Activated T-cell treated with anti-CD3 and anti-CD28 coated beads for 1 hour (primary cell): ENCODE data around the gene ORC6.

ENCODE experiments used
- DNase-seq: peaks from one replicate; pipeline ENCODE4 v3.0.0-alpha.2; 2020; ENCODE audit warnings: low read depth

The ORC6 gene

DNA sequence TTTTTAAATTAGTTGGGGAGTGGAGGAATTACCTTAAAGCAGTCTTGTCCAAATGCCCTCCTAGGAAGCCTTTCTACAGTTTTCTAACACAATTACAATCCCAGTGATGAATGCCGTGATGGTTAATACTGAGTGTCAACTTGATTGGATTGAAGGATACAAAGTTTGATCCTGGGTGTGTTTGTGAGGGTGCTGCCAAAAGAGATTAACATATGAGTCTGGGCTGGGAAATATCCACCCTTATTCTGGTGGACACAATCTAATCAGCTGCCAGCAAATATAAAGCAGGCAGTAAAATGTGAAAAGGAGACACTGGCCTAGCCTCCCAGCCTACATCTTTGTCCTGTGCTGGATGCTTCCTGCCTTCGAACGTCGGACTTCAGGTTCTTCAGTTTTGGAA lies 12.2 kb downstream of the ORC6 start:
- DNase-seq: no peak

DNA sequence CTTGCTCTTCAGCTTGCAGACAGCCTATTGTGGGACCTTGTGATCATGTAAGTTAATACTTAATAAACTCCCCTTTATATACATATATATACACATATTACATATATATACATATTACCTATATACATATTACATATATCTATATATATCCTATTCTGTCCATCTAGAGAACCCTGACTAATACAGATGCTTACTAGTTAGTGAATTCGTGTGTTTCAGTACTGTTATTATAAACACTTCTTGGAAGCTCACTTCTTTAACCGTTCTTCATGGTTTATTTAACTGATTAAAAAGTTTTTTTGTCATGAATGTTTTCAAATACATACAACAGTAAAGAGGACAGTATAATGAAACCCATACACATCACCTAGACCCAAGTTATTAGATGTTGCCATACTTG lies 12.6 kb downstream of the ORC6 start:
- no peak for DNase-seq

DNA sequence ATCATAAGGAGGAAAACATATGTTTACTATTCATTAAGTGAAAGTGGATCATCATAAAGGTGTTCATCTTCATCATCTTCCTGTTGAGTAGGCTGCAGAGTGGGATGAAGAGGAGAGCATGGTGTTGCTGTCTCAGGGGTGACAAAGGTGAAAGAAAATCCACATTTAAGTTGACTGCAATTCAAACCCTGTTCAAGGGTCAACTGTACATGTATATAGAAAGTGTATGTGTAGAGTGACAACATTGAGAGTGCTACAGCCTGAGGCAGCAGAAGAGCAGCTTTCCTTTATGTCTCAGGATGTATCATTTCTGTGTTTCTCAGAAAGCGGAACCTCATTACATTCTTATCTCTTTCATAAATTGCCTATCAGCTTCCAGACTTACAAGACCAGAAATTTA lies 17.2 kb downstream of the ORC6 start:
- no peak for DNase-seq

DNA sequence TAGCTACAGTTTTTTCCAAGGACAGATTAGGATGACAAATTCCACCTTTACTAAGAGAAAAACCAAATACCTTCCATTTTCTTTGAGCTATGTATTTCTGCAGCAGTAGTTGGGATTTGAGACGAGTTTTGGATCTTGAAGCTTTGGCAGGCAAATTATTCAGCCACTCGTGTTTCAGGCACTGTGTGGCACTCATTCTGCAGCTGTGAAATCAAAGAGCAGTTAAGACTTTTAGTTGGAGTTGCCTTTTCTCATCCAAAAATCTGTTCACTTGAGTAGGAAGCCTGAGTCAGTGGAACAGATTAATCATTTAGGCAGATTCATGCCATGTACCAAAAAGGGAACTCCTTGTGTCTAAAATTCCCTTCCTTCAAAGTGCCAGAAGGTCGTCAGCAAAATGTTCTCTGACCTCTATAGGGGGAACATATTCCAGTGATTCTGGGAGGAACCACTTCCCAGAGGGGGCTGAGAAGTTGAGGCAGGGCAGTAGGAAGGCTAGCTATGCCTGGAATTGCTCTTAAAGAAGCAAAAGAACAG lies 20.1 kb downstream of the ORC6 start:
- no peak for DNase-seq

DNA sequence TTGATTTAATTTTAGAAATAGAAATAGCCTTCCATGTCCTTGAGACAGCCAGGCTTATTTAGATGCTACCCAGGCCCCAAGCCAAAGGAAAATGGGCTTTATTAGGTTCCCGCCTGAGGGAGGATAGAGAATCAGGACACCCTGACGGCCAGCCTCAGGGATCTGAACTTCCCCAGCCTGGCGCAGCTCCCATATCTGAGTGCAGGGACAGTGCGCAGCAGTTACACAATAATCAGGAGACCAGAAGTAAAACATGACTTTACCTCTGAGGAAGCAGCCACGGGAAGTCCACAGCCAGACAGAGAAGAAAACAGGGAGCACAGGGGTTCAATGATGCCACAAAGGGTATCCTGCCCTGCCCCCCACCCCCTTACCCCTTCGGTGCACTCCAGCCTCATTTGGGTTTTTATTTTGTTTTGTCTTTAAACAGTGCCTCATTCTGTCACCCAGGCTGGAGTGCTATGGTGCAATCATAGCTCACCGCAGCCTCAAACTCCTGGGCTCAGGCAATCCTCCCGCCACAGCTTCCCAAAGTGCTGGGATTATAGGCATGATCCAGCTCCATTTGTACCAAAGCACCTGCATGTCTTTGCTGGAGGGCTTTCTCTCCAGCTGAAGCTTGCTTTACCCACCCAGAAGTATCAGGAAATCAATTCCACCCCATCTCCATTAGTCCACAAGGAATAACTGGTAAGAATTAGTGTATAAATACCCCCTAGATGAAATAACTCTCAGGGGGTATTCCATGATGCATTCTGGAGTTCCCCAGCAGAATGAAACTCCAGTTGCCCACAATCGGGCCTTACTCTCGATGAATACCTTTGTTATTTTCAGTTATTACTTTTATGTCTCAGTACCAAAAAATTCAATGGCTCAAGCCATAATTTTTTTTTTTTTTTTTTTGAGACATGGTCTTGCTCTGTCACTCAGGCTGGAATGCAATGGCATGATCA lies 21.9 kb downstream of the ORC6 start:
- DNase-seq: no peak

DNA sequence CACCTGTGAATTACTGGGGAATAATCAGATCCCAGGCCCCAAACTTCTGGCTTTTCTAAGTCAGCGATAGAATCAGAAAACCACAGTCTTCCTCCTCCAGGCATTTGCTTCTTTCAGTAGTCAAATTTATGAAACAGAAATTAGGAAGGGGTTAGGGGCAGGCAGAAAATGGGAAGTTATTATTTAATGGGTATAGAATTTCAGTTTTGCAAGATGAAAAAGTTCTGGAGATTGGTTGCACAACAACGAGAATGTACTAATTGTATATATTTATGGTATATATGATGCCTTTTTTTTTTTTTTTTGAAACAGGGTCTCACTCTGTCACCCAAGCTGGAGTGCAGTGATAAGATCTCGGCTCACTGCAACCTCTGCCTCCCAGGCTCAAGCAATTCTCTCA lies 23.5 kb downstream of the ORC6 start:
- no peak for DNase-seq

DNA sequence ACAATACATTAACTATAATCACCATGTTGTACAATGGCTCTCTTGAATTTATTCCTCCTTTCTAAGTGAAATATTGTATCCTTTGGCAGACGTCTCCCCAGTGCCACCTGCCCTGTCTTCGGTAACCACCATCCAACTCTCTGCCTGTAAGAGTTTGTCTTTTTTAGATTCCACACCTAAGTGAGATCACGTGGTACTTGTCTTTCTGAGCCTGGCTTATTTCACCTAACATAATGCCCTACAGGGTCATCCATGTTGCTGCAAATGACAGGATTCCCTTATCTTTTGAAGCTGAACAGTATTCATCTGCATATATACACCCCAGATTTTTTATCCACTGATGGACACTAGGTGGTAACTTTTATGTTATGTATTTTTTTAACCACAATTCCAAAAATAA lies 24.2 kb downstream of the ORC6 start:
- no peak for DNase-seq

DNA sequence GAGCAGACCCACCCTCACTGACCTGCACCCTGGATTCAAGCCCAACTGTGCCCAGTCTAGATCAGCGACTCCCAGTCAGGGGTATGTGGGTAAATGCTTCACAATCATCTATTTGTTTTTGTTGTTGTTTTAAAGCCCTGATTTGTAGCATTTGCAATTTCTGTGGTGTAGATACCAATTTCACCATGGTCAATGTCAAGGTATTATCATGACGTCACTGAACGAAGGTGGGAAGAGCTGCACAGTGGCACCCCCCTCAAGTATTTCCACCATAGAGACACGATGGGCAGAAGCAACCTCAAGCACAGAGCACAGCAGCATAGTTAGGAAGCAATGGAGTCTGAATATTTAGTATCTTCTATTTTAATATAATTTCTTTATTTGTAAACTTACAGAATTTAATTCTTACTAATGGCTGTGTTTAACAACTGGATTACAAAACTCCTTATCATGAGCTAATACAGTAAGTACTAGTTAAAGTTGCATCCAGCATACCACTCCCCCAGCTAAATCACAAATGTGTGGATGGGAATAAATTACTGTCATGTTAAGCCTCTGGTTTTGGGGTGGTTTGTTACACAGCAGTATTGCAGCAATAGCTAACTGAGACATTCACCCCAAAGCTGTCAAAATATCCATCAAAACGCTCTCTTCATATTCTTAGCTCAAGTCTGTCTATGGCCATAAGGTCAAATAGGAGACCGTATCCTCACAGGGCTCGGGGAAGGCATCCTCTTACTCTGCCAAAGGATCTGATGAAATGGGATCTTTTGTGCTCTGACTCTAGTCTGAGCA lies 25.5 kb downstream of the ORC6 start:
- no peak for DNase-seq

DNA sequence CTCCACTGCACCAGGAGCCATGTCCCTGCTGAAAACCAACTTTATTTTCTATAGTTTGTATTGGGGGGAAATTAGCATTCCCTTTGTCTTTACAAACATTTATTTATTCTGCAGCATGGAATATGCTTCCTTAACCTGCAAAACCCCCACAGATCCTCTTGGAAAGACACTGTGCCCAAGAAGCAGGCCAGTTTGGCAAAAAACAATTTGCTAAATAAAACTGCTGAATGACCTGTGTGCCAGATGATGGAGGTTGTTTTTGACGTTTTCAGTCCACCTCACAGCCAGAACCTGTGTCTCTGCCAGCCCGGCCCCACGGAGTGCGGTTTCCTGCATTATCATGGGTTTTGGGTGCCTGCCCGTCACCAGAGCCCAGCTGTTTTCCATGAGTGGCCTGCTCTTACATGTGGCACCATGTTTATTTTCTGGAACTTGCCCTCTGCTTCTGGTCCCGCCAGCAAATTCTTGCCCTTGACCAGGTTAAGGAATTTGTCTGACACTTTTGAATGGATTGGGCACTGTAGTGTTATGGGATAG lies 26.4 kb downstream of the ORC6 start:
- no peak for DNase-seq

DNA sequence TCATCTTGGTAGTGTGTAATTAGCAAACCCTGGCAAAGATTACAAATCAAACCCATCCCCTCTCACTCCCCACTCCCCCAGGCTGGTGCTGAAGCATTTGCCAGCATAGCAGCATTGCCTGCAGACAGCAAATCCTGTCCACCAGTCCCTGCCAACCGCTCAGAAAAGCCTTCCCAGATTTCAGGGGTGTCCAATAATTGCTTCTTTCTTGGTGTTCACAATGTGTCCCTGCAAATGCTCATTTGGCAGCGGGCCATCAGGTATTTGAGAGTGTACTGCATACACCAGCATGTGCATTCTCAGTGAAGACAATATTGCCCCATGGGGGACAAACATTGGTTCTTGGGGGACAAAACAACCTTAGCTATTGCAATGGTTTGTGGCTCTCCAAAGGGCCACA lies 28.2 kb downstream of the ORC6 start:
- DNase-seq: no peak

DNA sequence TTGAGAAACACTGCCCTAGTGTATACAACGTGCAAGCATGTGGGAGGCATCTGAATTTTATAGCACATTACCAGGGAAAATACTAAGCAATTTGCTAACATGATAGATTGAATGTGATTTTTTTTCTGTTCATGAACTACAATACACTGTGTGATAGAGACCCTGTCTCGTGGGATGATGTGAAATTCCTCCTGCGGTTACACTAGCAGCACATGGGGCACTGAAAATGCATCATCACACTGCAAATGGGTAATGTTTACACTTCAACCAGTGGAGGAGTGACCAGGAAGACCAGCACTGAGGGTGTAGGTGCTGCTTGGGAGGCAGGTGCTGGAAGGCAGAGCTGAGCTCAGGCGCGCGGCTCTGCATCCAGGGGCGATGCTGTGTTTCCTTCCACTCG lies 28.8 kb downstream of the ORC6 start:
- DNase-seq: no peak

DNA sequence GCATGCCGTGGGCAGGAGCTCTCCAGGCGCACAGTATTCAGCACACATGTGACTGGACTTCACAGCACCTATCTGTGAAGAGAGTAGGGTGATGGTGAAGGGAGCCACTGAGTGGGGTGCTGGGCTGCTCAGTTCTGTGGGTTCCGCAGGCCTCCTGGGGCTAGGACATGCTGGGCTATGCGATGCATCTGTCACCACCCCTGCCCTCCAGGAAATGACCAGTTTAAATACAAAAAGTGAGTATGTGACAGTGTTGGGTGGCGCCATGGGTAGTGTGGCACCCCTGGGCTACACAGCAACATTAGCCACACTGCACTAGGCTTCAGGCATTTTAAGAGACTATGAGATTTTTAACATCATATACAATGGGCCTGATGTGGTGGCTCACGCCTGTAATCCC lies 30.1 kb downstream of the ORC6 start:
- DNase-seq: no peak

DNA sequence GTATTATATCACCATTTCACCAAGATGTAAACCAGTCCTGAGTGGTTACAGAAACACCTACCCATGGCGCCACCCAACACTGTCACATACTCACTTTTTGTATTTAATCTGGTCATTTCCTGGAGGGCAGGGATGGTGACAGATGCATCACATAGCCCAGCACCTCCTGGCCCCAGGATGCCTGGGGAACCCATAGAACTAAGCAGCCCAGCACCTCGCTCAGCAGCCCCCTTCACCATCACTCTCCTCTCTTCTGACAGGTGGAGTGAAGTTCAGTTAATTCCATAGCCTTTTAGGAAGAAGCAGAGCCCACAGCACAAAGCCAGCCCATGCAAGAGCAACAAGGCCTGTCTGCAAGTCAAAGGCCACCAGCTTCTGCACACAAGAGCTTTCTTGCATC lies 31.2 kb downstream of the ORC6 start:
- DNase-seq: no peak

DNA sequence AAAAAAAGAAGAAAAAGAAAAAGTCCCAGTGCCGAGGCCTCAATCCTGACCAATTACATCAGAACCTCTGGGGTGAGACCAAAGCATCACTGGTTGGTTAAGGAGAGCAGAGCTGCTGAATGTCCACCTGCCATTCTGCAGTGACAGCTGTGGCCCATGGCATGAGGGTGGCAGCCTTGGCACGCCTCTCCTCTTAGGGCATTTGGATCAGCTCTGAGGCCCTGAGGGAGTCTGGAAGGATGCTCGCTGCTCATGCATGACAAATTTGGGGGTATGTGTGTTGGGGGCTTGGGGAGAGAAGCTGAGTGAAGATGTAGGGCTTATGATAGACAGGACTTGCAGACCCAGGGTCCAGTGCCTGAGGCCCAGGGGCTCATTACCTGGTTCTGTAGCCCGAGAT lies 32.4 kb downstream of the ORC6 start:
- DNase-seq: no peak

DNA sequence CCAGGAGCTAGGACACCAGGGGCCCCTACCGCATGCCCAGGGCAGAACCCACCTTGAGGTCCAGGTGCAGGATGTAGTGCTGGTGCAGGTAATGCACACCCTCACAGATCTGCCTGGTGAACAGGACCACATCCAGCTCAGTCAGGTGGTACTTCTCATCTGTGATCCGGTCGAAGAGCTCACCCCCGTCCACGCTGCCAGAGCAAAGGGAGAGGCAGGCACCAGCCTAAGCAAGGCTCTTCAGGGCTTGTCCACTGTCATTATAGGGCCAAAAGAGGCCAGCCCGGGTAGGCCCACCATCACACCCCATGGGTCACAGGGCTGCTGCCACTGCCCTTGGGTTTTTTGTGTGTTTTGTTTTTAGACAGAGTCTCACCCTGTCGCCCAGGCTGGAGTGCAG lies 37.7 kb downstream of the ORC6 start:
- no peak for DNase-seq

DNA sequence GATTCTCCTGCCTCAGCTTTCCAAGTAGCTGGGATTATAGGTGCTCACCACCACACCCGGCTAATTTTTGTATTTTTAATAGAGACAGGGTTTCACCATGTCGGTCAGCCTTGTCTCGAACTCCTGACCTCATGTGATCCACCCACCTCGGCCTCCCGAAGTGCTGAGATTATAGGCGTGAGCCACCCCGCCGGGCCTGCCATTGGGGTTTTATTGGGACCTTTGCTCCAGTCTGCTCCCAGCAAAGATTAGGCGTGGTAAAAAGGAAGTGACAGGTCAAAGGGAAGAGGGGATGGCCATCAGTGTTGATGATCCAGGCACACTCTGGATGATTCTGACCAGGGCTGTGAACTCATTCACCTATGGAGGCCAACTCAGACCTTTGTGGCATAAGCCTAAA lies 38.2 kb downstream of the ORC6 start:
- DNase-seq: no peak

DNA sequence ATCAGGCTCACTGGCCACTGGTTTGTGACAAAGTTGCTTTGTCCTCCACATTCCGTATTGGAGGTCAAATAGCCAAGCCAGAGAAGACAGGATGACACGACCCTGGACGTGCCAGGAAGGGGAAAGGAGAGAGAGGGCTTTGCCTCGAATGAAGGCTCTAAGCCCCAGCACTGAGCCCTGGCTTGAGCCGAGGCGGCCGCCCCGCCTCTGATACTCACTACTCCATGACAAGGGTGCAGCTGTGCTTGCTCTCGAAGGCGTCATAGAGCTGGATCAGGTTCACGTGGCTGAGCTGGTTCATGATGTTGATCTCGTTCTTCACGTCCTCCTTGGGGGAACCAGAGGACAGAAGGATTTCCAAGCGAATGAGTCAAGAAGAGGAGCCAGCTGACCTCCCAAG lies 39.3 kb downstream of the ORC6 start:
- DNase-seq: no peak

DNA sequence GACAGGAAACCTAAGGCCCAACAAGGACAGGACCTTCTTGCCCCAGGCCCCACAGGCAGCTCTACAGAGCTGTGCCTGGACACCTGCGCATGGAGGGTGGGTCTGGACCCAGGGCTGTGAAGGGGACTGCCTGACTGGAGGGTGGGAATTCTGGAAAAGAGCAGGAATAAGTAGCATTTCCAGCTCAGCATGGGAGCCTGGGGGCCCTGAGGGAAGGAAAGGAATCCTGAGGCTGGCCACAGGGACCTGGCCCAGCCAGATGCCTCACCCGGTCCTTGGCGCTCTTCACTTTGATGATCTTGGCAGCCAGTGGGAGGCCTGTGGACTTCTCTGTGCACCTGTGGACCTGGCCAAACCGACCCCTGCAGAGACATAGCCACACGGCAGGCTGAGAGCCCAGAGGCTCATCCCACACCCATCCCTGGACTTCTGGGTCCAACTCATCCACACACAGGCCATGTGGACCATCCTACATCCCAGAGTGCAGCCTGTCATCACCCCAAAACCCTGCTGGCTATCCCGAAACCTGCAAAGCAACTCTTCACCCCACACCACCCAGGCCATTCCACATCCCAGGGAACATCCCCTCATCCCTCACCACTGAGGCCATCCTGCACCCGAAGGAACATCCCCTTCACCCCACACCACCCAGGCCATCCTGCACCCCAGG lies 40.0 kb downstream of the ORC6 start:
- no peak for DNase-seq

DNA sequence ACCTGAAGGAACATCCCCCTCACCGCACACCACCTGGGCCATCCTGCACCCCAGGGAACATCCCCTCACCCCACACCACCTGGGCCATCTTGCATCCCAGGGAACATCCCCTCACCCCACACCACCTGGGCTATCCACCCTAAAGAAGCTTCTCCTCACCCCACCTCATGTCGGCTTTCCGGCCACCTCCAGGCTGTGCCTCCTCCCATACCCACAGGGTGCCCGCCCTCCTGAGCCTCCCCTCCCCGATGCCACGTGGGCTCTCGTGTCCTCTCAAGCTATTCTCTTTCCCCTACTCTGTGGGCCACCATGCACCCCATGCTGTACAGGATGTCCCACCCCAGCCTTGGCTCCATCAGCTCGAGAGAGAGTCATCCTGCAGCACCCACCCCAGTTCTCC lies 40.7 kb downstream of the ORC6 start:
- DNase-seq: no peak

DNA sequence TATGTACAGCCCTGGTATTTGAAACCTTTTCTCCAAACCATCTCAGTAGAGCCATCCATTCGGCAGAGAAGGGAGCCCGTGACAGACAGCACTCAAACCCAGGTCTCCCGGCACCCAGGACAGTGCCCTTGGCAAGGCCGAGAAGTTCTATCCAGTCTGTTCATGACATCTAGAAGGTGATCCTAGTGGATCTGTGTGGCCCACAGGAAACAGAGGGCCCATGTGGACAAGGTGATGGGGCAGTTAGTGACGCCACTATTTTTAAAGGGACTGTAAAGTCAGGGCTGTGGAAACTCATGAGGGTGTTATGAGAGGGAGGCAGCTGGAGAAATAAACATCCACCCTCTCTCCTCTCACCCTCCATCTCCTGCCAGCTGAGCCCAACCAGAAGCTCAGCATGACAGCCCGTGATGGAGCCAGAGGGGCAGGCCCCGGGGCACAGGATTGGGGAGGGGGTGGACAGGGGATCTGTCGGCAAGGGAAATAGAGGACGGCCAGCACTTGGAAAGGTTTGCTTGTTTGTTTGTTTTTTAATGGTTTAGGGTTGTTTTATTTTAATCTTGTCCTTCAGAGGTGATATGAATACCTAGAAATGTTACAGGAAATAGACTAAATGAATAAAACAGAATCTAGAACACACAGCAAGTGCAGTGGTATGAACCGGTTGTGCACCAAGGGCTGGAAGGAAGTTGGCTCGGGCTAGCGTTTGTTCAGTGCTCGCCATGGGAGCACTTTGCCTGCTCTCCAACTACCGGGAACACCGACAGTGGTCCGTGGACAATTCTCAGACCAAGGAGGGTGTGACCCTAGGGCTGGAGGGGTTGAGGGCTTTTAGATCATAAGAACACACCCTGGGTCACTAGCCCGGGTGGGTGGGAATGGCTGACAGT lies 41.6 kb downstream of the ORC6 start:
- DNase-seq: no peak
